K562 (cell line): Measurements from ENCODE around the gene ACADM. TPM values are rescaled to one million over a fixed set of nuclear protein-coding genes. Genes with fewer than 3 reads are reported as not detected.

Experiments
- CBX1 ChIP-seq: sonication (generic); IDR thresholded peaks from 2 replicates; pipeline ENCODE4 v1.6.1; 2016; ENCODE audit warnings: antibody characterized with exemption, low read depth, mild to moderate bottlenecking
- CC2D1A ChIP-seq: fragments of 450-650 bp; IDR thresholded peaks from 2 replicates; pipeline ENCODE4 v1.6.1; 2017; ENCODE audit warnings: mild to moderate bottlenecking
- MTA1 ChIP-seq: fragments of 450-650 bp; IDR thresholded peaks from 2 replicates; pipeline ENCODE4 v1.6.1; 2017; ENCODE audit warnings: borderline replicate concordance
- NCOA2 ChIP-seq, 2 experiments: fragments of 450-650 bp; IDR thresholded peaks; 2 replicates each; pipeline ENCODE4 v1.6.1; 2018; ENCODE audit warnings: mild to moderate bottlenecking in 2 of 2, moderate library complexity in 1 of 2; ENCODE audit not compliant: partially characterized antibody in 2 of 2
- PCBP2 ChIP-seq: fragments of 200-400 bp; formaldehyde crosslinking; IDR thresholded peaks from 2 replicates; pipeline ENCODE4 v1.6.1; 2018; ENCODE audit warnings: low read length, low read depth, mild to moderate bottlenecking, moderate library complexity; ENCODE audit not compliant: poor library complexity, severe bottlenecking
- POLR2AphosphoS5 ChIP-seq: IDR thresholded peaks from 2 replicates; pipeline ENCODE4 v1.6.1; 2011; ENCODE audit warnings: mild to moderate bottlenecking, low read depth, low read length, moderate library complexity; ENCODE audit not compliant: control insufficient read depth, insufficient read depth
- RBFOX2 ChIP-seq: fragments of 200-400 bp; formaldehyde crosslinking; IDR thresholded peaks from 2 replicates; pipeline ENCODE4 v1.6.1; 2017; ENCODE audit warnings: low read depth, mild to moderate bottlenecking, low read length, moderate library complexity
- RFX5 ChIP-seq: IDR thresholded peaks from 2 replicates; pipeline ENCODE4 v1.6.1; 2011; ENCODE audit warnings: low read depth, mild to moderate bottlenecking, improper control_type of control experiment, low read length
- TAF1 ChIP-seq: IDR thresholded peaks from 2 replicates; pipeline ENCODE4 v1.6.1; 2011; ENCODE audit warnings: mild to moderate bottlenecking, low read length, moderate library complexity; ENCODE audit not compliant: insufficient read depth, control insufficient read depth, severe bottlenecking; ENCODE audit errors: extremely low read depth
- polyA plus RNA-seq, 8 experiments: library from polyadenylated mRNA; depleted of rRNA in 4 of 8; stranded (reverse) in 5 of 8; unstranded in 3 of 8; fragments of >200 nt; fragmentation: Nextera tagmentation in 2 of 8; fragmentation: Illumina TruSeq in 1 of 8; extraction: Ambion mirVana in 2 of 8; extraction: Trizol in 1 of 8; gene quantifications; 2 replicates each; pipeline versions ENCODE4 v1.2.1 to v1.2.3, GENCODE V29; 2011 to 2014; ENCODE audit warnings: inconsistent platforms in 1 of 8, missing spikeins in 1 of 8
- total RNA-seq, 7 experiments: library from RNA; depleted of rRNA in 6 of 7; stranded (reverse); fragments of >200 nt in 6 of 7; fragmentation: Illumina TruSeq in 2 of 7; extraction: Trizol in 2 of 7; gene quantifications; 2 replicates each; pipeline versions ENCODE4 v1.2.1 to v1.2.3, GENCODE V29; 2011 to 2021; ENCODE audit warnings: low replicate concordance in 1 of 7
- TF ChIP-seq, protein P1 (sequence below): fragments of 200-800 bp; sonication (Bioruptor generic); IDR thresholded peaks from 2 replicates; pipeline ENCODE4 v1.6.1; 2016; ENCODE audit warnings: missing genetic modification characterization, missing compliant biosample characterization
- TF ChIP-seq, protein P2 (sequence below): sonication (generic); formaldehyde crosslinking; IDR thresholded peaks from 2 replicates; pipeline ENCODE4 v1.8.0; 2022; ENCODE audit warnings: missing genetic modification reagents, mild to moderate bottlenecking, moderate library complexity, borderline replicate concordance
- TF ChIP-seq, protein P3 (sequence below), 3 experiments: fragments of 200-800 bp in 1 of 3; fragments of 250-450 bp in 1 of 3; fragments of 450-650 bp in 1 of 3; sonication (Bioruptor Pico) in 1 of 3; sonication (Bioruptor generic) in 1 of 3; formaldehyde crosslinking in 1 of 3; IDR thresholded peaks; 2 replicates each; pipeline versions ENCODE4 v1.6.1 to v1.8.0; 2016 to 2022; ENCODE audit warnings: mild to moderate bottlenecking in 2 of 3, missing genetic modification characterization in 2 of 3, missing compliant biosample characterization in 1 of 3, moderate library complexity in 1 of 3
- TF ChIP-seq, protein P4 (sequence below): fragments of 250-450 bp; sonication (Bioruptor Pico); IDR thresholded peaks from 2 replicates; pipeline ENCODE4 v1.8.0; 2021; ENCODE audit warnings: moderate library complexity, mild to moderate bottlenecking, inconsistent platforms

The ACADM gene
- total and polyA plus RNA-seq, 9 of the 15 experiments (the other 6 are each of a cell fraction or from before 2014, with no cell fraction given) = 82.5 to 156 (median 123) TPM

DNA sequence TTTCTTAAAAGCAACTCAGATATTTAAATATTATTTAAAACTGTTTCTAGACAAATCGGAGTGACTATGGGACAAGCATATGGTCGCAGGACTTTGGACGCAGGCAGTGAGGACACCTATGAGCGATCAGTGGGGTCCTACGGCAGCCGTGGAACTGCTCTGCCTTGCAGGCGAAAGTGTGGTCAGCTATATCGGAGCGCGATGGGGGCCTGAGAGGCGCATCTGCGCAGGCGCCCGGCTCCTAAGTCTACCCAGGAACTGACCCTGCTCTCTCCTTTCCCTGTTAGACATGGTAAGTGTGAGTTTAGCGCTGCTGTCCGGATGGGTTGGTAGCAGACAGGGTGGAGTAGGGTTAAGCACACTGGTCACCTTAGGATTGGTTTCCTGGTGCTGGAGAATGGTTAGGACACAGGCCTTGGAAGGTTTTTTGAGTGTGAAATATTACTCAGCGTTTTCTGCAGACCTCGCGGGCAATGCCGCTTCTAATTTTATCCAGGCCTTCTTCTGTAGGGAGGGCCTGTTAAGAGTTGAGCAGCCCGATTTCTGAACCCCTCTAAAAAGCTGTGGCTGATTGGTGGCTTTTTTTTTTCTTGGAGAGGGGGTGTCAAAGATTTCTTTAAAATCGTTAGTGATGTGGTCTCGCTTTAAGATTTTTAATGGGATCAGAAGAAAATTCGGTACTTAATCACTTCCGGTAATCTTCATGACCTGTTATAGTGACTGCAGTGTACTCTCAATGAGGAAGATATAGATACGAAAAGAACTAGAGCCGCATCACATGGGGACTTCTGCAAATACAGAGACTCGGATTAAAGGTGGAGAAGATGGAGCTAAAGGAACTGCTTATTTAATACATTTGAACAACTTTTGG lies 61.7 kb downstream of the ACADM start, which contains the start of gene RABGGTB (continued):
- TF ChIP-seq, protein P1, sequence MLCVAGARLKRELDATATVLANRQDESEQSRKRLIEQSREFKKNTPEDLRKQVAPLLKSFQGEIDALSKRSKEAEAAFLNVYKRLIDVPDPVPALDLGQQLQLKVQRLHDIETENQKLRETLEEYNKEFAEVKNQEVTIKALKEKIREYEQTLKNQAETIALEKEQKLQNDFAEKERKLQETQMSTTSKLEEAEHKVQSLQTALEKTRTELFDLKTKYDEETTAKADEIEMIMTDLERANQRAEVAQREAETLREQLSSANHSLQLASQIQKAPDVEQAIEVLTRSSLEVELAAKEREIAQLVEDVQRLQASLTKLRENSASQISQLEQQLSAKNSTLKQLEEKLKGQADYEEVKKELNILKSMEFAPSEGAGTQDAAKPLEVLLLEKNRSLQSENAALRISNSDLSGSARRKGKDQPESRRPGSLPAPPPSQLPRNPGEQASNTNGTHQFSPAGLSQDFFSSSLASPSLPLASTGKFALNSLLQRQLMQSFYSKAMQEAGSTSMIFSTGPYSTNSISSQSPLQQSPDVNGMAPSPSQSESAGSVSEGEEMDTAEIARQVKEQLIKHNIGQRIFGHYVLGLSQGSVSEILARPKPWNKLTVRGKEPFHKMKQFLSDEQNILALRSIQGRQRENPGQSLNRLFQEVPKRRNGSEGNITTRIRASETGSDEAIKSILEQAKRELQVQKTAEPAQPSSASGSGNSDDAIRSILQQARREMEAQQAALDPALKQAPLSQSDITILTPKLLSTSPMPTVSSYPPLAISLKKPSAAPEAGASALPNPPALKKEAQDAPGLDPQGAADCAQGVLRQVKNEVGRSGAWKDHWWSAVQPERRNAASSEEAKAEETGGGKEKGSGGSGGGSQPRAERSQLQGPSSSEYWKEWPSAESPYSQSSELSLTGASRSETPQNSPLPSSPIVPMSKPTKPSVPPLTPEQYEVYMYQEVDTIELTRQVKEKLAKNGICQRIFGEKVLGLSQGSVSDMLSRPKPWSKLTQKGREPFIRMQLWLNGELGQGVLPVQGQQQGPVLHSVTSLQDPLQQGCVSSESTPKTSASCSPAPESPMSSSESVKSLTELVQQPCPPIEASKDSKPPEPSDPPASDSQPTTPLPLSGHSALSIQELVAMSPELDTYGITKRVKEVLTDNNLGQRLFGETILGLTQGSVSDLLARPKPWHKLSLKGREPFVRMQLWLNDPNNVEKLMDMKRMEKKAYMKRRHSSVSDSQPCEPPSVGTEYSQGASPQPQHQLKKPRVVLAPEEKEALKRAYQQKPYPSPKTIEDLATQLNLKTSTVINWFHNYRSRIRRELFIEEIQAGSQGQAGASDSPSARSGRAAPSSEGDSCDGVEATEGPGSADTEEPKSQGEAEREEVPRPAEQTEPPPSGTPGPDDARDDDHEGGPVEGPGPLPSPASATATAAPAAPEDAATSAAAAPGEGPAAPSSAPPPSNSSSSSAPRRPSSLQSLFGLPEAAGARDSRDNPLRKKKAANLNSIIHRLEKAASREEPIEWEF (CRISPR knock-in tag) = 0 out of 2 replicates have a peak, but pooled peaks have one; percentile 57
- TF ChIP-seq, protein P2, sequence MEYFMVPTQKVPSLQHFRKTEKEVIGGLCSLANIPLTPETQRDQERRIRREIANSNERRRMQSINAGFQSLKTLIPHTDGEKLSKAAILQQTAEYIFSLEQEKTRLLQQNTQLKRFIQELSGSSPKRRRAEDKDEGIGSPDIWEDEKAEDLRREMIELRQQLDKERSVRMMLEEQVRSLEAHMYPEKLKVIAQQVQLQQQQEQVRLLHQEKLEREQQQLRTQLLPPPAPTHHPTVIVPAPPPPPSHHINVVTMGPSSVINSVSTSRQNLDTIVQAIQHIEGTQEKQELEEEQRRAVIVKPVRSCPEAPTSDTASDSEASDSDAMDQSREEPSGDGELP (CRISPR knock-in tag) = peak; percentile 52; the same call in 1 of the 2 replicates
- no peak for TF ChIP-seq MTA1
- TF ChIP-seq, protein P3, sequence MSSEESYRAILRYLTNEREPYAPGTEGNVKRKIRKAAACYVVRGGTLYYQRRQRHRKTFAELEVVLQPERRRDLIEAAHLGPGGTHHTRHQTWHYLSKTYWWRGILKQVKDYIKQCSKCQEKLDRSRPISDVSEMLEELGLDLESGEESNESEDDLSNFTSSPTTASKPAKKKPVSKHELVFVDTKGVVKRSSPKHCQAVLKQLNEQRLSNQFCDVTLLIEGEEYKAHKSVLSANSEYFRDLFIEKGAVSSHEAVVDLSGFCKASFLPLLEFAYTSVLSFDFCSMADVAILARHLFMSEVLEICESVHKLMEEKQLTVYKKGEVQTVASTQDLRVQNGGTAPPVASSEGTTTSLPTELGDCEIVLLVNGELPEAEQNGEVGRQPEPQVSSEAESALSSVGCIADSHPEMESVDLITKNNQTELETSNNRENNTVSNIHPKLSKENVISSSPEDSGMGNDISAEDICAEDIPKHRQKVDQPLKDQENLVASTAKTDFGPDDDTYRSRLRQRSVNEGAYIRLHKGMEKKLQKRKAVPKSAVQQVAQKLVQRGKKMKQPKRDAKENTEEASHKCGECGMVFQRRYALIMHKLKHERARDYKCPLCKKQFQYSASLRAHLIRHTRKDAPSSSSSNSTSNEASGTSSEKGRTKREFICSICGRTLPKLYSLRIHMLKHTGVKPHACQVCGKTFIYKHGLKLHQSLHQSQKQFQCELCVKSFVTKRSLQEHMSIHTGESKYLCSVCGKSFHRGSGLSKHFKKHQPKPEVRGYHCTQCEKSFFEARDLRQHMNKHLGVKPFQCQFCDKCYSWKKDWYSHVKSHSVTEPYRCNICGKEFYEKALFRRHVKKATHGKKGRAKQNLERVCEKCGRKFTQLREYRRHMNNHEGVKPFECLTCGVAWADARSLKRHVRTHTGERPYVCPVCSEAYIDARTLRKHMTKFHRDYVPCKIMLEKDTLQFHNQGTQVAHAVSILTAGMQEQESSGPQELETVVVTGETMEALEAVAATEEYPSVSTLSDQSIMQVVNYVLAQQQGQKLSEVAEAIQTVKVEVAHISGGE (CRISPR knock-in tag; IDR thresholded peaks at IDR 0.05) = peak in 1 of 3 experiments; percentile 56; a peak in 2 of 6 replicates
- TF ChIP-seq TAF1 = peak; percentile 98
- peak; percentile 50; the same call in 1 of the 2 replicates for TF ChIP-seq CBX1
- TF ChIP-seq, protein P4, sequence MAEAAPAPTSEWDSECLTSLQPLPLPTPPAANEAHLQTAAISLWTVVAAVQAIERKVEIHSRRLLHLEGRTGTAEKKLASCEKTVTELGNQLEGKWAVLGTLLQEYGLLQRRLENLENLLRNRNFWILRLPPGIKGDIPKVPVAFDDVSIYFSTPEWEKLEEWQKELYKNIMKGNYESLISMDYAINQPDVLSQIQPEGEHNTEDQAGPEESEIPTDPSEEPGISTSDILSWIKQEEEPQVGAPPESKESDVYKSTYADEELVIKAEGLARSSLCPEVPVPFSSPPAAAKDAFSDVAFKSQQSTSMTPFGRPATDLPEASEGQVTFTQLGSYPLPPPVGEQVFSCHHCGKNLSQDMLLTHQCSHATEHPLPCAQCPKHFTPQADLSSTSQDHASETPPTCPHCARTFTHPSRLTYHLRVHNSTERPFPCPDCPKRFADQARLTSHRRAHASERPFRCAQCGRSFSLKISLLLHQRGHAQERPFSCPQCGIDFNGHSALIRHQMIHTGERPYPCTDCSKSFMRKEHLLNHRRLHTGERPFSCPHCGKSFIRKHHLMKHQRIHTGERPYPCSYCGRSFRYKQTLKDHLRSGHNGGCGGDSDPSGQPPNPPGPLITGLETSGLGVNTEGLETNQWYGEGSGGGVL (CRISPR knock-in tag) = no peak
- TF ChIP-seq CC2D1A = no peak
- TF ChIP-seq RFX5 = peak; percentile 40; the same call in 1 of the 2 replicates
- TF ChIP-seq PCBP2 = no peak
- TF ChIP-seq NCOA2 (IDR thresholded peaks at IDR 0.05; ENCODE audit: partially characterized antibody in 2 of 2) = peak in 1 of 2 experiments; percentile 95
- peak; percentile 88 for TF ChIP-seq RBFOX2
- peak; percentile 100 for TF ChIP-seq POLR2AphosphoS5
